ENCODE data around the gene ZNF516.

DNA sequence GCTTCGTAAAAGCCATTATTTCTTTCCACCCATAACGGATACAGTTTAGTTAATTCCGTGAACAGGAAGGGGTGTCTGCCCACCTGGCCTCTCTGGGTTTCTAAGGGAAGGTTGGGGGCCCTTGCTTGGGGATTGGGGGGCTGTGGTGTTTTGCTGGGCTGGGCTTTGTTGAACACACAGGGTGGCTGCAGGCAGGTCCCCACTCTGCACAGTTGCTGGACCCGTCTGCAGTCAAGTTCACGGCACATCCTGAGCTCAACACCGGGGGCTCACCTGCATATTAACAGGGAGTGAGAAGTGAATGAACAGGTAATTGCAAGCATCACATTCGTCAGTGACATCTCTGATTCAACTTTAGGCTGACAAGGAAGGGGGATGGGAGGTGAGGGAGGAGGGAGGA is 109.0 kb downstream of the ZNF516 start:
- TF ChIP-seq POLR2A (IDR thresholded peaks at IDR 0.05; ENCODE audit: low read length) (no peak), SMC3 (IDR thresholded peaks at IDR 0.05) (no peak), EP300 (IDR thresholded peaks at IDR 0.05) (no peak), POLR2AphosphoS2 (conservative IDR thresholded peaks at IDR 0.05; ENCODE audit: low read length) (no peak), NR3C1 (IDR thresholded peaks at IDR 0.05) (no peak), RFX5 (IDR thresholded peaks at IDR 0.05) (no peak), NPAS2 (CRISPR knock-in tag; IDR thresholded peaks at IDR 0.05; ENCODE audit: borderline replicate concordance) (no peak), JUNB (IDR thresholded peaks at IDR 0.05) (no peak), CEBPB (IDR thresholded peaks at IDR 0.05) (no peak)
- TF ChIP-seq, protein P1, sequence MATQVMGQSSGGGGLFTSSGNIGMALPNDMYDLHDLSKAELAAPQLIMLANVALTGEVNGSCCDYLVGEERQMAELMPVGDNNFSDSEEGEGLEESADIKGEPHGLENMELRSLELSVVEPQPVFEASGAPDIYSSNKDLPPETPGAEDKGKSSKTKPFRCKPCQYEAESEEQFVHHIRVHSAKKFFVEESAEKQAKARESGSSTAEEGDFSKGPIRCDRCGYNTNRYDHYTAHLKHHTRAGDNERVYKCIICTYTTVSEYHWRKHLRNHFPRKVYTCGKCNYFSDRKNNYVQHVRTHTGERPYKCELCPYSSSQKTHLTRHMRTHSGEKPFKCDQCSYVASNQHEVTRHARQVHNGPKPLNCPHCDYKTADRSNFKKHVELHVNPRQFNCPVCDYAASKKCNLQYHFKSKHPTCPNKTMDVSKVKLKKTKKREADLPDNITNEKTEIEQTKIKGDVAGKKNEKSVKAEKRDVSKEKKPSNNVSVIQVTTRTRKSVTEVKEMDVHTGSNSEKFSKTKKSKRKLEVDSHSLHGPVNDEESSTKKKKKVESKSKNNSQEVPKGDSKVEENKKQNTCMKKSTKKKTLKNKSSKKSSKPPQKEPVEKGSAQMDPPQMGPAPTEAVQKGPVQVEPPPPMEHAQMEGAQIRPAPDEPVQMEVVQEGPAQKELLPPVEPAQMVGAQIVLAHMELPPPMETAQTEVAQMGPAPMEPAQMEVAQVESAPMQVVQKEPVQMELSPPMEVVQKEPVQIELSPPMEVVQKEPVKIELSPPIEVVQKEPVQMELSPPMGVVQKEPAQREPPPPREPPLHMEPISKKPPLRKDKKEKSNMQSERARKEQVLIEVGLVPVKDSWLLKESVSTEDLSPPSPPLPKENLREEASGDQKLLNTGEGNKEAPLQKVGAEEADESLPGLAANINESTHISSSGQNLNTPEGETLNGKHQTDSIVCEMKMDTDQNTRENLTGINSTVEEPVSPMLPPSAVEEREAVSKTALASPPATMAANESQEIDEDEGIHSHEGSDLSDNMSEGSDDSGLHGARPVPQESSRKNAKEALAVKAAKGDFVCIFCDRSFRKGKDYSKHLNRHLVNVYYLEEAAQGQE (IDR thresholded peaks at IDR 0.05) = no peak
- TF ChIP-seq, protein P2, sequence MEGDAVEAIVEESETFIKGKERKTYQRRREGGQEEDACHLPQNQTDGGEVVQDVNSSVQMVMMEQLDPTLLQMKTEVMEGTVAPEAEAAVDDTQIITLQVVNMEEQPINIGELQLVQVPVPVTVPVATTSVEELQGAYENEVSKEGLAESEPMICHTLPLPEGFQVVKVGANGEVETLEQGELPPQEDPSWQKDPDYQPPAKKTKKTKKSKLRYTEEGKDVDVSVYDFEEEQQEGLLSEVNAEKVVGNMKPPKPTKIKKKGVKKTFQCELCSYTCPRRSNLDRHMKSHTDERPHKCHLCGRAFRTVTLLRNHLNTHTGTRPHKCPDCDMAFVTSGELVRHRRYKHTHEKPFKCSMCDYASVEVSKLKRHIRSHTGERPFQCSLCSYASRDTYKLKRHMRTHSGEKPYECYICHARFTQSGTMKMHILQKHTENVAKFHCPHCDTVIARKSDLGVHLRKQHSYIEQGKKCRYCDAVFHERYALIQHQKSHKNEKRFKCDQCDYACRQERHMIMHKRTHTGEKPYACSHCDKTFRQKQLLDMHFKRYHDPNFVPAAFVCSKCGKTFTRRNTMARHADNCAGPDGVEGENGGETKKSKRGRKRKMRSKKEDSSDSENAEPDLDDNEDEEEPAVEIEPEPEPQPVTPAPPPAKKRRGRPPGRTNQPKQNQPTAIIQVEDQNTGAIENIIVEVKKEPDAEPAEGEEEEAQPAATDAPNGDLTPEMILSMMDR (IDR thresholded peaks at IDR 0.05) = no peak
- TF ChIP-seq, protein P3, sequence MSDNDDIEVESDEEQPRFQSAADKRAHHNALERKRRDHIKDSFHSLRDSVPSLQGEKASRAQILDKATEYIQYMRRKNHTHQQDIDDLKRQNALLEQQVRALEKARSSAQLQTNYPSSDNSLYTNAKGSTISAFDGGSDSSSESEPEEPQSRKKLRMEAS (IDR thresholded peaks at IDR 0.05) = no peak

Data from A549 (cell line).